Astrocyte of the spinal cord (primary cell): Measurements from ENCODE around the gene DENND1A.

Experiments used
- DNase-seq: peaks from one replicate; pipeline ENCODE4 v3.0.0; 2011; ENCODE audit warnings: low read depth, low spot score
- H3K4me3 ChIP-seq: 2 replicates; pipeline ENCODE4 v1.5.1; 2011; ENCODE audit warnings: low read depth, mild to moderate bottlenecking, low read length, moderate library complexity
- CTCF ChIP-seq: IDR thresholded peaks from 2 replicates; pipeline ENCODE4 v1.5.1; 2012; ENCODE audit warnings: low read depth, mild to moderate bottlenecking, low read length, inconsistent platforms
- in situ Hi-C: cut with HindIII; loops from 2 replicates; pipeline ENCODE4 v1.10.0; 2017; ENCODE audit warnings: low sequenced_read_pairs

Gene DENND1A

DNA sequence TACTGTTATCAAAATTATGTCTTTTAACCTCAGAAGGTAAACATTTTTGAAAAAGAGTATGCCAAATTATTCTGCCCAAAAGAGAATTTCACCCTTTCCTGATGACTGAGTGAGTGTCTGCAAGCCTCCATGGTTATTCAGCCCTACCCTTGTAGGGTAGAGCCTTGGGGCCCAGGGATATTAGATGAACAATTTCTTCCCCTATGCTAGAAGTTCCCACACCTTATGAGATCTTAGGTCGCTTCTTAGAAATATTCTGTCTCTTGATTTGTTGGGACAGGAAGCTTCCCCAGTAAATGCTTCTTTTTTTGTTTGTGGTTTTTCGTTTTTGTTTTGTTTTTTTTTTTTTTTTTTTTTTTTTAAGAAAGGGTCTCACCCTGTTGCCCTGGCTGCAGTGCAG lies 570.8 kb downstream of the DENND1A start:
- in situ Hi-C loops: no loop called here
- H3K4me3 ChIP-seq: no peak overlapping the region
- TF ChIP-seq CTCF: no peak
- DNase-seq: no peak

- DNase-seq: no peak
- no peak for TF ChIP-seq CTCF
- in situ Hi-C loops: no loop called here
- no peak overlapping the region for H3K4me3 ChIP-seq
Measured at GRCh38 chr9:123358181-123358905, 571.6 kb downstream of the DENND1A start.

- no peak overlapping the region for H3K4me3 ChIP-seq
- no peak for DNase-seq
- in situ Hi-C loops: no loop called here
- no peak for TF ChIP-seq CTCF
Measured at GRCh38 chr9:123357743-123358059, 572.2 kb downstream of the DENND1A start.

DNA sequence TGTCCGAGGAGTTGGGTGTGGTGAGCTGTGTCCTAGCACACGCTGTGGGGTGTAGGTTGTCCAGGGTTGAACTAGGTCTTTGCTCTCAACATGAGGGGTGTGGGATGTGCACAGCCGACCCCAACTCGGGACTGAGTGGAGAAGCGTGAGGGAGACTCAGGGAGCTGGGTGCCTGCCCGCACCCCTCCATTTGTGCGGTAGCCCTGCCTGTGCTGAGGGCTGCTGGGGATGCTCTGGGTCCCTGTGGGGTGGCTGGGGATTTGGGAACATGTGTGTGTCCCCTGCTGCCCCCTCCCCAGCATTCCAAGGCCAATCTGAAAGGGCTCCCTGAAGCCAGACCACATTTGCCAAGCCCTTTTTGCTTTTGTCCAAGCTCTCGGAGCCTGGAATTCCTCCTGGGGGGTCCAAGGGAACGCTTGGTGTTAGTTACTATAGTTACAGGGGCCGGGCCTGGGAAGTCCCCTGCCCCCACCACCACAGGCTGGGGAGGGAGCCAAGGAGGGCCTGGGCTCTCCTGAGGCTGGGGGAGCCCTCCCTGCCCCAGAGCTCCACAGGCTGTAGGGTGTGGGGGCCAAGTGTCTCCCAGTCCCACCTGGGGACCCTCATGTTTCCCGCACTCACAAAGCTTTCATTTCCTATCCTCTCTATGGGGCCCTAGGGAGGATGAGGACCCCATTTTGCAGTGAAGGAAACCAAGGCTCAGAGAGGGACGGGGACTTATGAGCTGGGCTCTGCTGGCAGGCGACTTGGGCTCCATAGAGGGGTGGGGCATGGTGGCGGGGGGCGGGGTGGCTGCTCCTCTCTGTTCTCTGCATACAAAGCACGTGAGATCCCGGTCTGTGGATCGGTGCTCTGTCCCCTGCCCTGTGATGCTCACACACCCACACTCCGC lies 572.8 kb downstream of the DENND1A start:
- DNase-seq: no peak
- TF ChIP-seq CTCF: no peak
- in situ Hi-C loops: no loop called here
- H3K4me3 ChIP-seq: no peak overlapping the region

DNA sequence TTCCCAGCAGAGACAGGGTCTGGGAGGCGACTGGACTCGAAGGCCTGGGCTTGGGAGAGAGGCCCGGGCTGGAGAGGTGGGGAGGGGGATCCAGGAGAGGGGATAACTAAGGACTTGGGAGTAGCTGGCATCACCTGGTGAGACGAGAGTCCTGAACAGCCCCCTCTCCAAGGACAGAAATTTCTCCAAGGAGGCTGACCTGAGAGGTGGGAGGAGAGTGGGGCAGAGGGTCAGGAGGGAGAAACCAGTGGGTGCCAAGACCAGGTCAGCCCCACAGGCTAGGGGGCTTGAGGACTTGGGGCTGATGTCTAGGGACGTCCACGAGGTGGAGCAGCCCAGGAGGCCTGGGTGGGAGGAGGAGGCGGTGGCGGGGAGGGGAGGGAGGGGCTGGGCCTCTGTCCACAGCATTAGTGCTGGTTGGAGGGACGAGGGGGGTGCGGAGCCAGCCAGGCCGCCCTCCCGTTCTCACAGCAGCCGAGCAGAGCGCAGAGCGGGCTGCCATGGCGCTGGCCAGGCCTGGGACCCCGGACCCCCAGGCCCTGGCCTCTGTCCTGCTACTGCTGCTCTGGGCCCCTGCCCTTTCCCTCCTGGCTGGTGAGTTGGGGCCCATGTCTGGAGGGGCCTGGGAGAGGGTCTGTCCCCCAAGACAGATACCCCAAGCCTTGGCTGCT lies 574.0 kb downstream of the DENND1A start, which contains the start of gene CRB2:
Gene CRB2 (plus strand): TSS at position 437 of the 671 bp plus-strand sequence. CDS start 64 bp downstream, at position 501.
- H3K4me3 ChIP-seq: no peak within 1 kb of the TSS
- DNase-seq: no peak
- in situ Hi-C loops: no loop called here
- peak; percentile 2 for TF ChIP-seq CTCF

- no peak for TF ChIP-seq CTCF
- no peak overlapping the region for H3K4me3 ChIP-seq
- no peak for DNase-seq
- in situ Hi-C loops: no loop called here
Measured at GRCh38 chr9:123354806-123355508, 575.0 kb downstream of the DENND1A start.
